B cell (primary cell): ENCODE data around the gene HOXA3. TPM values are rescaled to one million over a fixed set of nuclear protein-coding genes. Genes with fewer than 3 reads are reported as not detected.

ENCODE experiments used
- ATAC-seq: fragments of 200-7000 bp; cut with Tn5 transposase; one replicate; pipeline ENCODE4 v1.10.0; 2021; ENCODE audit warnings: low read depth, mild to moderate bottlenecking, moderate number of reproducible peaks, moderate library complexity
- CTCF ChIA-PET: fragments of 350-600 bp; sonication (Branson Sonifier 250); formaldehyde crosslinking; loops from one replicate; lab custom pipeline; 2021; ENCODE audit warnings: antibody characterized with exemption, inconsistent platforms; lab: Charles Lee
- POLR2A ChIA-PET: fragments of 350-600 bp; sonication (Branson Sonifier 250); formaldehyde crosslinking; loops from one replicate; lab custom pipeline; 2021; ENCODE audit warnings: antibody characterized with exemption; lab: Charles Lee
- DNase-seq: peaks from one replicate; pipeline ENCODE4 v3.0.0; 2013
- H2AFZ ChIP-seq: 2 replicates; pipeline ENCODE4 v1.6.1; 2012; ENCODE audit warnings: mild to moderate bottlenecking, low read depth, low read length; ENCODE audit not compliant: insufficient read depth, poor library complexity, severe bottlenecking
- H3K27ac ChIP-seq, 2 donors: 1 replicate in 1 of 2; 2 replicates in 1 of 2; pipeline ENCODE4 v1.5.1; 2012 to 2013; ENCODE audit warnings: low read length in 2 of 2, mild to moderate bottlenecking in 2 of 2, moderate library complexity in 1 of 2
- H3K27me3 ChIP-seq, 4 experiments: fragments of 200-600 bp in 1 of 4; sonication (generic) in 1 of 4; replicated peaks in 1 of 4; 1 replicate in 2 of 4; 2 replicates in 2 of 4; pipeline versions ENCODE4 v1.6.1 to v1.7.0; 2013 to 2016; ENCODE audit warnings: low read length in 3 of 4, mild to moderate bottlenecking in 2 of 4, mixed read lengths in 1 of 4, moderate library complexity in 1 of 4; ENCODE audit not compliant: insufficient read depth in 4 of 4, control insufficient read depth in 3 of 4; ENCODE audit errors: control extremely low read depth in 1 of 4
- H3K36me3 ChIP-seq, 2 experiments: replicated peaks in 1 of 2; 1 replicate in 1 of 2; 2 replicates in 1 of 2; pipeline versions ENCODE4 v1.6.1 to v1.7.1; 2013; ENCODE audit warnings: low read length in 1 of 2; ENCODE audit not compliant: insufficient read depth in 2 of 2, control insufficient read depth in 1 of 2; ENCODE audit errors: control extremely low read depth in 1 of 2, extremely low read depth in 1 of 2
- H3K4me1 ChIP-seq, 2 donors: fragments of 200-600 bp in 1 of 2; sonication (generic) in 1 of 2; 1 replicate in 1 of 2; 2 replicates in 1 of 2; pipeline versions ENCODE4 v1.5.1 to v1.6.1; 2013 to 2017; ENCODE audit warnings: low read length in 2 of 2; ENCODE audit not compliant: control insufficient read depth in 2 of 2, insufficient read depth in 2 of 2
- H3K4me2 ChIP-seq: replicated peaks from 2 replicates; pipeline ENCODE3; 2012; ENCODE audit warnings: mild to moderate bottlenecking, low read depth, low read length; ENCODE audit not compliant: poor library complexity, severe bottlenecking
- H3K4me3 ChIP-seq, 5 experiments: fragments of 200-600 bp in 1 of 5; sonication (generic) in 1 of 5; 1 replicate in 3 of 5; 2 replicates in 2 of 5; pipeline versions ENCODE4 v1.5.1 to v1.7.0; 2011 to 2016; ENCODE audit warnings: low read length in 4 of 5, mild to moderate bottlenecking in 4 of 5, low read depth in 2 of 5, control low read depth in 1 of 5, moderate library complexity in 1 of 5; ENCODE audit not compliant: insufficient read depth in 1 of 5; ENCODE audit errors: control extremely low read depth in 1 of 5, extremely low read depth in 1 of 5
- H3K79me2 ChIP-seq: fragments of 200-600 bp; sonication (generic); one replicate; pipeline ENCODE4 v1.6.0; 2016; ENCODE audit warnings: low read length; ENCODE audit not compliant: control insufficient read depth, insufficient read depth
- H3K9ac ChIP-seq: fragments of 200-600 bp; sonication (generic); 2 replicates; pipeline ENCODE4 v1.6.1; 2017; ENCODE audit warnings: mild to moderate bottlenecking, low read length, moderate library complexity
- H3K9me3 ChIP-seq, 3 donors: one replicate each; pipeline versions ENCODE4 v1.6.1 to v1.7.1; 2013; ENCODE audit warnings: low read length in 2 of 3; ENCODE audit not compliant: control insufficient read depth in 2 of 3, insufficient read depth in 1 of 3; ENCODE audit errors: control extremely low read depth in 1 of 3
- H4K20me1 ChIP-seq: 2 replicates; pipeline ENCODE4 v1.6.0; 2012; ENCODE audit warnings: mild to moderate bottlenecking, low read length; ENCODE audit not compliant: insufficient read depth, control insufficient read depth, poor library complexity, severe bottlenecking
- H3K27ac Mint-ChIP-seq: one replicate; pipeline ENCODE4 v1.8.0; 2021; ENCODE audit warnings: mixed read lengths
- H3K27me3 Mint-ChIP-seq: one replicate; pipeline ENCODE4 v1.8.0; 2021; ENCODE audit warnings: mixed read lengths
- H3K4me1 Mint-ChIP-seq: one replicate; pipeline ENCODE4 v1.8.0; 2021; ENCODE audit warnings: mixed read lengths
- H3K4me3 Mint-ChIP-seq: one replicate; pipeline ENCODE4 v1.8.0; 2021; ENCODE audit warnings: mixed read lengths
- H3K9me3 Mint-ChIP-seq: one replicate; pipeline ENCODE4 v1.8.0; 2022; ENCODE audit warnings: mixed read lengths; ENCODE audit not compliant: insufficient read depth
- EZH2 ChIP-seq: IDR thresholded peaks from 2 replicates; pipeline ENCODE4 v1.6.1; 2012; ENCODE audit warnings: borderline replicate concordance, low read depth, mild to moderate bottlenecking, moderate library complexity, low read length; ENCODE audit not compliant: insufficient read depth, poor library complexity, severe bottlenecking
- WGBS: methylation state at CpG from one replicate; pipeline ENCODE4 v1.1.5; 2013; ENCODE audit warnings: missing lambda C conversion rate; ENCODE audit not compliant: insufficient coverage; 5-methylcytosine and 5-hydroxymethylcytosine counted together
- intact Hi-C: fragments of 100-400 bp; cut with micrococcal nuclease; formaldehyde crosslinking; loops from one replicate; pipeline ENCODE4 v1.10.0; 2022
- polyA plus RNA-seq: library from polyadenylated mRNA; depleted of rRNA; stranded (reverse); fragments of >200 nt; gene quantifications from 2 replicates; pipeline ENCODE4 v1.2.3, GENCODE V29; 2012
- total RNA-seq, 2 donors: library from RNA; stranded (reverse); fragments of 120-200 nt in 1 of 2; gene quantifications; 1 replicate in 1 of 2; 2 replicates in 1 of 2; pipeline versions ENCODE4 v1.2.3 to v1.2.4, GENCODE V29; 2013 to 2022
- TF ChIP-seq, protein P1 (sequence below): fragments of 200-600 bp; IDR thresholded peaks from one replicate; pipeline ENCODE4 v1.8.0; 2022; ENCODE audit warnings: antibody characterized with exemption, mild to moderate bottlenecking

HOXA3 gene
- total and polyA plus RNA-seq, 2 donors (not counting 1 experiment from before 2014, with no cell fraction given) = 0.07 TPM; not detected in 1

DNA sequence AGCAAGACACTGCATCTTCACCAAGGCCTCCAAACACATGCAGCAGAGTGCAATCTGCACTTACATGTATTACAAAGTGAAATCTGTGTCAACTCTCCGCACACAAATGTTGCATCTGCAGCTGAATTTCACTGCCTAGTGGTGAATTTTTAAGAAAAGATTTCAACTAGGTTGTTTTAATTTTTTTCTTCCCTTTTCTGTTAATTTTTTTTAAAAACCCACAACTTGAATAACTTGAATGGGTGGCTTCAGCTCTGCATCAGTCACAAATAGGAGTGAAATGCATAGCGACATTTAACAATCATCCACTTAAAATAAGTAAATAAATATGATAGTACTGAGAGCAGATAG, 41.6 kb upstream of the HOXA3 start:
- H3K9ac ChIP-seq = no peak overlapping the region
- H3K9me3 ChIP-seq = peaks cover 0 to 54% (median 2%) of the 10 kb centered on the region in 3 donors
- H3K4me3 ChIP-seq = no peak overlapping the region
- peaks cover 33 to 63% of the 10 kb centered on the region in 2 donors for H3K4me1 ChIP-seq
- intact Hi-C loops = loop anchor here (10.0 kb wide), 1 partner anchor 411 kb away; no protein-coding TSS in a partner anchor
- TF ChIP-seq EZH2 = peak; percentile 21
- TF ChIP-seq, protein P1, sequence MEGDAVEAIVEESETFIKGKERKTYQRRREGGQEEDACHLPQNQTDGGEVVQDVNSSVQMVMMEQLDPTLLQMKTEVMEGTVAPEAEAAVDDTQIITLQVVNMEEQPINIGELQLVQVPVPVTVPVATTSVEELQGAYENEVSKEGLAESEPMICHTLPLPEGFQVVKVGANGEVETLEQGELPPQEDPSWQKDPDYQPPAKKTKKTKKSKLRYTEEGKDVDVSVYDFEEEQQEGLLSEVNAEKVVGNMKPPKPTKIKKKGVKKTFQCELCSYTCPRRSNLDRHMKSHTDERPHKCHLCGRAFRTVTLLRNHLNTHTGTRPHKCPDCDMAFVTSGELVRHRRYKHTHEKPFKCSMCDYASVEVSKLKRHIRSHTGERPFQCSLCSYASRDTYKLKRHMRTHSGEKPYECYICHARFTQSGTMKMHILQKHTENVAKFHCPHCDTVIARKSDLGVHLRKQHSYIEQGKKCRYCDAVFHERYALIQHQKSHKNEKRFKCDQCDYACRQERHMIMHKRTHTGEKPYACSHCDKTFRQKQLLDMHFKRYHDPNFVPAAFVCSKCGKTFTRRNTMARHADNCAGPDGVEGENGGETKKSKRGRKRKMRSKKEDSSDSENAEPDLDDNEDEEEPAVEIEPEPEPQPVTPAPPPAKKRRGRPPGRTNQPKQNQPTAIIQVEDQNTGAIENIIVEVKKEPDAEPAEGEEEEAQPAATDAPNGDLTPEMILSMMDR = no peak
- no peak overlapping the region for H2AFZ ChIP-seq
- POLR2A ChIA-PET = no interaction called here
- no peaks in the 10 kb centered on the region for H3K36me3 ChIP-seq
- no peaks in the 10 kb centered on the region for H4K20me1 ChIP-seq
- Mint-ChIP-seq H3K27ac (peak overlapping the region; percentile 26), H3K9me3 (no peaks in the 10 kb centered on the region), H3K27me3 (peaks cover 87% of the 10 kb centered on the region), H3K4me3 (peak overlapping the region; percentile 37), H3K4me1 (peaks cover 29% of the 10 kb centered on the region)
- WGBS = no CpG with 5 or more reads among the region's 2 CpGs
- ATAC-seq (no peak), DNase-seq (no peak)
- H3K27ac ChIP-seq = no peak overlapping the region
- no peak overlapping the region for H3K4me2 ChIP-seq
- CTCF ChIA-PET = interaction anchor here (1.4 to 2.6 kb wide), 3 partner anchors 14 to 727 kb away, joined by 3 to 28 read pairs (median 15); no protein-coding TSS in a partner anchor
- H3K79me2 ChIP-seq = no peaks in the 10 kb centered on the region
- peaks cover 3 to 91% (median 82%) of the 10 kb centered on the region in 4 experiments for H3K27me3 ChIP-seq

DNA sequence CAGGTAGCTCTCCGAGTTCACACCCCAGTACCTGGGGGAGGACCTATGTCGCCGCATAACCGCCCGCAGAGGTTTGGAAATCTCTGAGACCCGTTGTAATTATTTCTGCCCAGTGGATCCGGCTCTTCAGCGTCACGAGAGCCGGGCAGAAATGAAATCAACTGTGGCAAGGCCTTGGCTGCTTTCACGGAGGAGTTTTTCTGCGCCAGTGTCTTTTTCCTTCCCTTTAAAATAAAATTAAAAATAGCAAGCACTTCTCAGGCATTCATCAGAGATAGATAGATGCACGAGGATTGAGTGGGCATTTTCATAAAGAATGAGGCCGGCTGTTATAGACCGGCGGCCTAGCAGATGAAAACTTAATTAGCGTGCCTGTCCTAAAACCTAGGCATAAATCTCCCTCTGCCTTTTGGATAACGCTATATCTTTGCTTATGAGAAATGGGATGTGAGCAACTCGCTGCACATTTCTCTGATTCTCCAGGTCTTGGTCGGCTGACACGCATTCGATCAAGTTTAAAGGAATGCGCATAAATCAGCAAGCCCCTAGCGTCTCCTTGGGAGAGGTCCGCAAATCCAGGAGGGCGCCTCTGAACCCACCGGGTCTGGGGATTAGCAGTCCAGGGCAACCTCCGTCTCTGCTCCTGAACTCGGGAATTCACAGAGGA, 41.1 kb upstream of the HOXA3 start:
- POLR2A ChIA-PET = no interaction called here
- Histone ChIP-seq H4K20me1 (no peaks in the 10 kb centered on the region), H3K4me1 (peaks cover 33 to 63% of the 10 kb centered on the region in 2 donors), H3K9ac (peak overlapping the region; percentile 36), H3K4me2 (peak overlapping the region; percentile 75), H3K4me3 (peak overlapping the region in 3 of 5 experiments; percentile 15 to 45 (median 36)), H3K9me3 (peaks cover under 1 to 54% (median 2%) of the 10 kb centered on the region in 3 donors), H3K27ac (no peak overlapping the region), H2AFZ (peak overlapping the region; percentile 23), H3K36me3 (no peaks in the 10 kb centered on the region), H3K79me2 (no peaks in the 10 kb centered on the region), H3K27me3 (peaks cover 3 to 91% (median 80%) of the 10 kb centered on the region in 4 experiments)
- intact Hi-C loops = loop anchor here (10.0 kb wide), 1 partner anchor 411 kb away; no protein-coding TSS in a partner anchor
- H3K4me1 Mint-ChIP-seq = peaks cover 30% of the 10 kb centered on the region
- H3K27ac Mint-ChIP-seq = peak overlapping the region; percentile 26
- H3K4me3 Mint-ChIP-seq = peak overlapping the region; percentile 37
- CTCF ChIA-PET = interaction anchor here (0.6 to 1.4 kb wide), 4 partner anchors 32 to 727 kb away, joined by 3 to 5 read pairs (median 3); no protein-coding TSS in a partner anchor
- H3K9me3 Mint-ChIP-seq = no peaks in the 10 kb centered on the region
- TF ChIP-seq EZH2 = peak; percentile 27
- TF ChIP-seq, protein P1 = no peak
- ATAC-seq (no peak), DNase-seq (peak; percentile 35)
- 14% methylated on average over 21 of the region's 29 CpGs for WGBS
- H3K27me3 Mint-ChIP-seq = peaks cover 86% of the 10 kb centered on the region
